GM23338 (cell line): ENCODE data around the gene GPR85. TPM values are rescaled to one million over a fixed set of nuclear protein-coding genes. Genes with fewer than 3 reads are reported as not detected.

ENCODE experiments used
- ATAC-seq: fragments of 200-7000 bp; cut with Tn5 transposase; 3 replicates; pipeline ENCODE4 v1.9.1; 2020
- DNase-seq: peaks from one replicate; pipeline ENCODE4 v3.0.0-alpha.2; 2015; ENCODE audit warnings: low spot score
- H2AFZ ChIP-seq: fragments of 200-600 bp; sonication (generic); 2 replicates; pipeline ENCODE4 v1.8.0; 2016; ENCODE audit warnings: antibody characterized with exemption, mild to moderate bottlenecking, moderate library complexity
- H3F3A ChIP-seq: fragments of 200-600 bp; sonication (generic); replicated peaks from 2 replicates; pipeline ENCODE4 v1.8.0; 2017; ENCODE audit warnings: antibody characterized with exemption, mixed run types, low read depth
- H3K27ac ChIP-seq: fragments of 200-600 bp; sonication (generic); 2 replicates; pipeline ENCODE4 v1.6.1; 2016; ENCODE audit warnings: low read depth
- H3K27me3 ChIP-seq: fragments of 200-600 bp; sonication (generic); 2 replicates; pipeline ENCODE4 v1.8.0; 2016; ENCODE audit warnings: mild to moderate bottlenecking, mixed run types, moderate library complexity; ENCODE audit not compliant: insufficient read depth
- H3K36me3 ChIP-seq: fragments of 200-600 bp; sonication (generic); 2 replicates; pipeline ENCODE4 v1.8.0; 2016; ENCODE audit warnings: mild to moderate bottlenecking; ENCODE audit not compliant: insufficient read depth
- H3K4me1 ChIP-seq: fragments of 200-600 bp; sonication (generic); 2 replicates; pipeline ENCODE4 v1.8.0; 2016; ENCODE audit warnings: mild to moderate bottlenecking, moderate library complexity; ENCODE audit not compliant: insufficient read depth
- H3K4me2 ChIP-seq: fragments of 200-600 bp; sonication (generic); 2 replicates; pipeline ENCODE4 v1.7.1; 2017; ENCODE audit warnings: mixed run types
- H3K4me3 ChIP-seq: fragments of 200-600 bp; sonication (generic); 2 replicates; pipeline ENCODE4 v1.6.1; 2016; ENCODE audit warnings: mixed run types
- H3K79me2 ChIP-seq: fragments of 200-600 bp; sonication (generic); replicated peaks from 2 replicates; pipeline ENCODE4 v1.8.0; 2017; ENCODE audit warnings: mild to moderate bottlenecking; ENCODE audit not compliant: insufficient read depth
- H3K9me2 ChIP-seq: fragments of 200-600 bp; sonication (generic); 2 replicates; pipeline ENCODE4 v1.8.0; 2017; ENCODE audit not compliant: insufficient read depth
- H4K20me1 ChIP-seq: fragments of 200-600 bp; sonication (generic); replicated peaks from 2 replicates; pipeline ENCODE4 v1.8.0; 2017; ENCODE audit warnings: mild to moderate bottlenecking; ENCODE audit not compliant: insufficient read depth
- H3K27ac Mint-ChIP-seq: 2 replicates; pipeline ENCODE4 v1.8.0; 2020; ENCODE audit warnings: inconsistent platforms, mild to moderate bottlenecking, moderate library complexity, mixed read lengths
- H3K27me3 Mint-ChIP-seq: 3 replicates; pipeline ENCODE4 v1.8.0; 2022; ENCODE audit warnings: low read depth, mild to moderate bottlenecking, moderate library complexity, mixed read lengths, inconsistent platforms; ENCODE audit not compliant: insufficient read depth, poor library complexity
- H3K36me3 Mint-ChIP-seq: 3 replicates; pipeline ENCODE4 v1.8.0; 2021; ENCODE audit warnings: low read depth, mild to moderate bottlenecking, inconsistent platforms, moderate library complexity, mixed read lengths
- H3K4me1 Mint-ChIP-seq: 3 replicates; pipeline ENCODE4 v1.8.0; 2020; ENCODE audit warnings: mild to moderate bottlenecking, inconsistent platforms, mixed read lengths
- H3K4me3 Mint-ChIP-seq: 3 replicates; pipeline ENCODE4 v1.8.0; 2021; ENCODE audit warnings: moderate library complexity, mild to moderate bottlenecking, inconsistent platforms, mixed read lengths
- H3K9me3 Mint-ChIP-seq: 3 replicates; pipeline ENCODE4 v1.8.0; 2020; ENCODE audit warnings: moderate library complexity, mild to moderate bottlenecking, inconsistent platforms, mixed read lengths
- CREB1 ChIP-seq: fragments of 250-450 bp; sonication (Bioruptor Pico); IDR thresholded peaks from 2 replicates; pipeline ENCODE4 v1.5.0; 2020; ENCODE audit warnings: low read depth, mild to moderate bottlenecking, moderate library complexity
- EZH2 ChIP-seq: fragments of 200-600 bp; sonication (generic); IDR thresholded peaks from one replicate; pipeline ENCODE4 v1.8.0; 2017; ENCODE audit warnings: antibody characterized with exemption, mild to moderate bottlenecking, low read depth; ENCODE audit not compliant: unreplicated experiment
- EZH2phosphoT487 ChIP-seq: fragments of 200-600 bp; sonication (generic); IDR thresholded peaks from one replicate; pipeline ENCODE4 v1.8.1; 2018; ENCODE audit warnings: antibody characterized with exemption; ENCODE audit not compliant: unreplicated experiment
- JUNB ChIP-seq: IDR thresholded peaks from one replicate; pipeline ENCODE4 v1.6.1; 2016; ENCODE audit warnings: antibody characterized with exemption; ENCODE audit not compliant: unreplicated experiment
- NANOG ChIP-seq: IDR thresholded peaks from 2 replicates; pipeline ENCODE4 v1.6.1; 2016; ENCODE audit warnings: antibody characterized with exemption, borderline replicate concordance
- POLR2AphosphoS5 ChIP-seq: IDR thresholded peaks from 2 replicates; pipeline ENCODE4 v1.6.1; 2016; ENCODE audit warnings: antibody characterized with exemption, low read depth
- REST ChIP-seq: IDR thresholded peaks from one replicate; pipeline ENCODE4 v1.6.1; 2018; ENCODE audit warnings: antibody characterized with exemption; ENCODE audit not compliant: unreplicated experiment
- STAT1 ChIP-seq: IDR thresholded peaks from one replicate; pipeline ENCODE4 v1.6.1; 2016; ENCODE audit warnings: antibody characterized with exemption; ENCODE audit not compliant: unreplicated experiment
- ZNF114 ChIP-seq: fragments of 250-450 bp; sonication (Bioruptor Pico); IDR thresholded peaks from 2 replicates; pipeline ENCODE4 v1.5.0; 2020; ENCODE audit warnings: mild to moderate bottlenecking, moderate library complexity
- ZNF331 ChIP-seq: fragments of 250-450 bp; sonication (Bioruptor Pico); IDR thresholded peaks from 2 replicates; pipeline ENCODE4 v1.5.0; 2020; ENCODE audit warnings: low read depth, mild to moderate bottlenecking, moderate library complexity
- polyA plus RNA-seq: library from polyadenylated mRNA; unstranded; fragments of >200 nt; fragmentation: Nextera tagmentation; extraction: Ambion mirVana; gene quantifications from 2 replicates; pipeline ENCODE4 v1.2.1, GENCODE V29; 2016
- total RNA-seq: library from RNA; depleted of rRNA; stranded (reverse); fragments of >200 nt; shearing (Covaris generic); gene quantifications from 2 replicates; pipeline ENCODE4 v1.2.3, GENCODE V29; 2014
- TF ChIP-seq, protein P1 (sequence below), 2 experiments: fragments of 200-600 bp in 1 of 2; sonication (generic) in 1 of 2; conservative IDR thresholded peaks; 2 replicates each; pipeline versions ENCODE4 v1.5.1 to v1.6.1; 2016 to 2017; ENCODE audit warnings: antibody characterized with exemption in 2 of 2, low read depth in 2 of 2, mild to moderate bottlenecking in 2 of 2, moderate library complexity in 1 of 2
- TF ChIP-seq, protein P2 (sequence below): IDR thresholded peaks from 2 replicates; pipeline ENCODE4 v1.6.1; 2016; ENCODE audit warnings: antibody characterized with exemption
- TF ChIP-seq, protein P3 (sequence below): fragments of 250-450 bp; sonication (Bioruptor Pico); IDR thresholded peaks from 2 replicates; pipeline ENCODE4 v1.5.0; 2020; ENCODE audit warnings: mild to moderate bottlenecking, moderate library complexity

GPR85 gene
- total and polyA plus RNA-seq, 2 experiments from 2014 or later, result 0.16 to 0.35 TPM

DNA sequence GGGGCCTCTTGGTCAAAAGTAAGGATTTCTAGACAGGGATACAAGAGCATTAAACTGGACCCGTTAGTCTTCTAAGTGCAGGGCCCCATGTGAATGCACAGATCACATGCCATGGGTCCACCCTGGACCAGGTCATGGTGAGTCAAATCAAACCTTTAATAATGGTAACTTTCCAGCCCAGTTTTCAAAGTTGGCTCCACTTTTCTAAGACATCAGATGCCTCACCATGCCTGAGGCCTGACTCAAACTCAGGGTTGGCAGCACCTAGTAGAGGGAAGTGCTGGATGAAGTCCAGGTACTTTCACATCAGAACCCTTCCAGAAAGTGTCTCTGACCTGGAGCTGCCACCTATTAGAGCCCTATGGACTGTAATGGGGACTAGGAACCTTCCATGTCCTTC is 41.4 kb upstream of the GPR85 start:
- Histone ChIP-seq H3K4me1 (no peaks in the 10 kb centered on the region), H3K9me2 (no peaks in the 10 kb centered on the region), H3K27me3 (no peaks in the 10 kb centered on the region), H2AFZ (no peak overlapping the region), H3K27ac (no peak overlapping the region), H3F3A (no peaks in the 10 kb centered on the region), H3K4me2 (no peak overlapping the region), H3K79me2 (no peaks in the 10 kb centered on the region), H3K36me3 (no peaks in the 10 kb centered on the region), H3K4me3 (no peak overlapping the region), H4K20me1 (no peaks in the 10 kb centered on the region)
- Mint-ChIP-seq H3K36me3 (no peaks in the 10 kb centered on the region), H3K4me3 (no peak overlapping the region), H3K4me1 (no peaks in the 10 kb centered on the region), H3K27me3 (peaks cover 3% of the 10 kb centered on the region), H3K9me3 (no peaks in the 10 kb centered on the region; the same call in 2 of the 3 replicates), H3K27ac (no peak overlapping the region)
- no peak for DNase-seq
- no peak for ATAC-seq
- TF ChIP-seq ZNF331 (CRISPR knock-in tag), result no peak
- TF ChIP-seq, protein P1, sequence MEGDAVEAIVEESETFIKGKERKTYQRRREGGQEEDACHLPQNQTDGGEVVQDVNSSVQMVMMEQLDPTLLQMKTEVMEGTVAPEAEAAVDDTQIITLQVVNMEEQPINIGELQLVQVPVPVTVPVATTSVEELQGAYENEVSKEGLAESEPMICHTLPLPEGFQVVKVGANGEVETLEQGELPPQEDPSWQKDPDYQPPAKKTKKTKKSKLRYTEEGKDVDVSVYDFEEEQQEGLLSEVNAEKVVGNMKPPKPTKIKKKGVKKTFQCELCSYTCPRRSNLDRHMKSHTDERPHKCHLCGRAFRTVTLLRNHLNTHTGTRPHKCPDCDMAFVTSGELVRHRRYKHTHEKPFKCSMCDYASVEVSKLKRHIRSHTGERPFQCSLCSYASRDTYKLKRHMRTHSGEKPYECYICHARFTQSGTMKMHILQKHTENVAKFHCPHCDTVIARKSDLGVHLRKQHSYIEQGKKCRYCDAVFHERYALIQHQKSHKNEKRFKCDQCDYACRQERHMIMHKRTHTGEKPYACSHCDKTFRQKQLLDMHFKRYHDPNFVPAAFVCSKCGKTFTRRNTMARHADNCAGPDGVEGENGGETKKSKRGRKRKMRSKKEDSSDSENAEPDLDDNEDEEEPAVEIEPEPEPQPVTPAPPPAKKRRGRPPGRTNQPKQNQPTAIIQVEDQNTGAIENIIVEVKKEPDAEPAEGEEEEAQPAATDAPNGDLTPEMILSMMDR (conservative IDR thresholded peaks at IDR 0.05; ENCODE audit: low read depth in 2 of 2), result no peak
- TF ChIP-seq JUNB, result no peak
- no peak for TF ChIP-seq REST
- TF ChIP-seq ZNF114 (CRISPR knock-in tag), result no peak
- TF ChIP-seq NANOG, result no peak
- no peak for TF ChIP-seq CREB1
- TF ChIP-seq EZH2phosphoT487, result no peak
- TF ChIP-seq STAT1, result no peak
- no peak for TF ChIP-seq POLR2AphosphoS5
- no peak for TF ChIP-seq EZH2
- TF ChIP-seq, protein P2, sequence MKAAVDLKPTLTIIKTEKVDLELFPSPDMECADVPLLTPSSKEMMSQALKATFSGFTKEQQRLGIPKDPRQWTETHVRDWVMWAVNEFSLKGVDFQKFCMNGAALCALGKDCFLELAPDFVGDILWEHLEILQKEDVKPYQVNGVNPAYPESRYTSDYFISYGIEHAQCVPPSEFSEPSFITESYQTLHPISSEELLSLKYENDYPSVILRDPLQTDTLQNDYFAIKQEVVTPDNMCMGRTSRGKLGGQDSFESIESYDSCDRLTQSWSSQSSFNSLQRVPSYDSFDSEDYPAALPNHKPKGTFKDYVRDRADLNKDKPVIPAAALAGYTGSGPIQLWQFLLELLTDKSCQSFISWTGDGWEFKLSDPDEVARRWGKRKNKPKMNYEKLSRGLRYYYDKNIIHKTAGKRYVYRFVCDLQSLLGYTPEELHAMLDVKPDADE, result no peak
- TF ChIP-seq, protein P3, sequence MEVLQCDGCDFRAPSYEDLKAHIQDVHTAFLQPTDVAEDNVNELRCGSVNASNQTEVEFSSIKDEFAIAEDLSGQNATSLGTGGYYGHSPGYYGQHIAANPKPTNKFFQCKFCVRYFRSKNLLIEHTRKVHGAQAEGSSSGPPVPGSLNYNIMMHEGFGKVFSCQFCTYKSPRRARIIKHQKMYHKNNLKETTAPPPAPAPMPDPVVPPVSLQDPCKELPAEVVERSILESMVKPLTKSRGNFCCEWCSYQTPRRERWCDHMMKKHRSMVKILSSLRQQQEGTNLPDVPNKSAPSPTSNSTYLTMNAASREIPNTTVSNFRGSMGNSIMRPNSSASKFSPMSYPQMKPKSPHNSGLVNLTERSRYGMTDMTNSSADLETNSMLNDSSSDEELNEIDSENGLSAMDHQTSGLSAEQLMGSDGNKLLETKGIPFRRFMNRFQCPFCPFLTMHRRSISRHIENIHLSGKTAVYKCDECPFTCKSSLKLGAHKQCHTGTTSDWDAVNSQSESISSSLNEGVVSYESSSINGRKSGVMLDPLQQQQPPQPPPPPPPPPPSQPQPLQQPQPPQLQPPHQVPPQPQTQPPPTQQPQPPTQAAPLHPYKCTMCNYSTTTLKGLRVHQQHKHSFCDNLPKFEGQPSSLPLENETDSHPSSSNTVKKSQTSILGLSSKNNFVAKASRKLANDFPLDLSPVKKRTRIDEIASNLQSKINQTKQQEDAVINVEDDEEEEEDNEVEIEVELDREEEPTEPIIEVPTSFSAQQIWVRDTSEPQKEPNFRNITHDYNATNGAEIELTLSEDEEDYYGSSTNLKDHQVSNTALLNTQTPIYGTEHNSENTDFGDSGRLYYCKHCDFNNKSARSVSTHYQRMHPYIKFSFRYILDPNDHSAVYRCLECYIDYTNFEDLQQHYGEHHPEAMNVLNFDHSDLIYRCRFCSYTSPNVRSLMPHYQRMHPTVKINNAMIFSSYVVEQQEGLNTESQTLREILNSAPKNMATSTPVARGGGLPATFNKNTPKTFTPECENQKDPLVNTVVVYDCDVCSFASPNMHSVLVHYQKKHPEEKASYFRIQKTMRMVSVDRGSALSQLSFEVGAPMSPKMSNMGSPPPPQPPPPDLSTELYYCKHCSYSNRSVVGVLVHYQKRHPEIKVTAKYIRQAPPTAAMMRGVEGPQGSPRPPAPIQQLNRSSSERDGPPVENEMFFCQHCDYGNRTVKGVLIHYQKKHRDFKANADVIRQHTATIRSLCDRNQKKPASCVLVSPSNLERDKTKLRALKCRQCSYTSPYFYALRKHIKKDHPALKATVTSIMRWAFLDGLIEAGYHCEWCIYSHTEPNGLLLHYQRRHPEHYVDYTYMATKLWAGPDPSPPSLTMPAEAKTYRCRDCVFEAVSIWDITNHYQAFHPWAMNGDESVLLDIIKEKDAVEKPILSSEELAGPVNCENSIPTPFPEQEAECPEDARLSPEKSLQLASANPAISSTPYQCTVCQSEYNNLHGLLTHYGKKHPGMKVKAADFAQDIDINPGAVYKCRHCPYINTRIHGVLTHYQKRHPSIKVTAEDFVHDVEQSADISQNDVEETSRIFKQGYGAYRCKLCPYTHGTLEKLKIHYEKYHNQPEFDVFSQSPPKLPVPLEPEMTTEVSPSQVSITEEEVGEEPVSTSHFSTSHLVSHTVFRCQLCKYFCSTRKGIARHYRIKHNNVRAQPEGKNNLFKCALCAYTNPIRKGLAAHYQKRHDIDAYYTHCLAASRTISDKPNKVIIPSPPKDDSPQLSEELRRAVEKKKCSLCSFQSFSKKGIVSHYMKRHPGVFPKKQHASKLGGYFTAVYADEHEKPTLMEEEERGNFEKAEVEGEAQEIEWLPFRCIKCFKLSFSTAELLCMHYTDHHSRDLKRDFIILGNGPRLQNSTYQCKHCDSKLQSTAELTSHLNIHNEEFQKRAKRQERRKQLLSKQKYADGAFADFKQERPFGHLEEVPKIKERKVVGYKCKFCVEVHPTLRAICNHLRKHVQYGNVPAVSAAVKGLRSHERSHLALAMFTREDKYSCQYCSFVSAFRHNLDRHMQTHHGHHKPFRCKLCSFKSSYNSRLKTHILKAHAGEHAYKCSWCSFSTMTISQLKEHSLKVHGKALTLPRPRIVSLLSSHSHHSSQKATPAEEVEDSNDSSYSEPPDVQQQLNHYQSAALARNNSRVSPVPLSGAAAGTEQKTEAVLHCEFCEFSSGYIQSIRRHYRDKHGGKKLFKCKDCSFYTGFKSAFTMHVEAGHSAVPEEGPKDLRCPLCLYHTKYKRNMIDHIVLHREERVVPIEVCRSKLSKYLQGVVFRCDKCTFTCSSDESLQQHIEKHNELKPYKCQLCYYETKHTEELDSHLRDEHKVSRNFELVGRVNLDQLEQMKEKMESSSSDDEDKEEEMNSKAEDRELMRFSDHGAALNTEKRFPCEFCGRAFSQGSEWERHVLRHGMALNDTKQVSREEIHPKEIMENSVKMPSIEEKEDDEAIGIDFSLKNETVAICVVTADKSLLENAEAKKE, result no peak
